Measurements from ENCODE around the gene RPS4Y2. TPM values are rescaled to one million over a fixed set of nuclear protein-coding genes. Genes with fewer than 3 reads are reported as not detected.

Gene RPS4Y2
- total and polyA plus RNA-seq, 2 donors (not counting 3 experiments of a cell fraction or from before 2014, with no cell fraction given), result not detected

DNA sequence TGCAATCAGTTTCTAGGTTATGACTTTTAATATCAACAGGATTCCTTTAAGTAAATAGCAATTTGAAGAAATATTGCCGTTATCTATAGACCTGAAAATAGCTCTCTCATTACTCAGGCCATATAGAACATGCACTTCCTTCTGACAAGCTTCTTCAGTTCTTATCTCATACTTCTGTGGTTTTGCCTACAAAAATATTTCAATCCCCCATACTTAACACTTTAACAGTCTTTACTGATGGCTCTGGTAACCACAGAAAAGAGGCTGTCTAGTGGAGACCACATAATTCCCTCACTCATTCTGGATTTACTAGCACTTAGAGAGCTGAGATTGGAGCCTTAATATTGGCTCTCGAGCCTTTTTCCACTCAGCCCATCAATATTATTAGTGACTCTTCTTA, 46.8 kb downstream of the RPS4Y2 start:
- H3K36me3 ChIP-seq (ENCODE audit: control insufficient read depth in 2 of 2, extremely low read depth in 1 of 2, insufficient read depth in 2 of 2, low read length in 2 of 2), result no peaks in the 10 kb centered on the region
- FAIRE-seq, result no peak
- ChIA-PET CTCF (no interaction called here), POLR2A (no interaction called here)
- no peak overlapping the region for H3K9ac ChIP-seq (replicated peaks; ENCODE audit: extremely low read depth, insufficient read depth, low read length)
- H3K4me2 ChIP-seq (ENCODE audit: insufficient read depth, low read length), result no peak overlapping the region
- H3K79me2 ChIP-seq (ENCODE audit: control insufficient read depth, insufficient read depth, low read length), result no peaks in the 10 kb centered on the region
- H3K9me3 ChIP-seq (replicated peaks; ENCODE audit: control insufficient read depth, insufficient read depth, low read length), result no peaks in the 10 kb centered on the region
- DNase-seq (ENCODE audit: low read depth, low spot score), result no peak
- no peaks in the 10 kb centered on the region for H3K27me3 ChIP-seq (ENCODE audit: control insufficient read depth in 2 of 2, insufficient read depth in 2 of 2, low read length in 2 of 2)
- no peaks in the 10 kb centered on the region for H4K20me1 ChIP-seq (replicated peaks; ENCODE audit: control insufficient read depth, extremely low read depth, insufficient read depth, low read length)
- H3K4me1 ChIP-seq (ENCODE audit: control insufficient read depth, extremely low read depth, insufficient read depth, low read length), result no peaks in the 10 kb centered on the region
- BruUV-seq (replicated peaks), result no TSS peak
- no peak overlapping the region for H3K27ac ChIP-seq (ENCODE audit: insufficient read depth, low read depth, low read length)
- intact Hi-C loops (cut with micrococcal nuclease) (no loop called here), dilution Hi-C loops (cut with MboI; ENCODE audit: extremely low pct_ligation_motif_present, low sequenced_read_pairs) (no loop called here)
- TF ChIP-seq FOS (IDR thresholded peaks at IDR 0.05; ENCODE audit: borderline replicate concordance, insufficient read depth, low read length), result no peak
- TF ChIP-seq MYC (IDR thresholded peaks at IDR 0.05; ENCODE audit: low read depth, low read length), result no peak
- no peak for TF ChIP-seq POLR2AphosphoS5 (IDR thresholded peaks at IDR 0.05; ENCODE audit: insufficient read depth, low read depth, low read length)
- TF ChIP-seq POLR2A (IDR thresholded peaks at IDR 0.05; ENCODE audit: low read depth, low read length), result no peak
- TF ChIP-seq, protein P1, sequence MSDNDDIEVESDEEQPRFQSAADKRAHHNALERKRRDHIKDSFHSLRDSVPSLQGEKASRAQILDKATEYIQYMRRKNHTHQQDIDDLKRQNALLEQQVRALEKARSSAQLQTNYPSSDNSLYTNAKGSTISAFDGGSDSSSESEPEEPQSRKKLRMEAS (IDR thresholded peaks at IDR 0.05; ENCODE audit: insufficient read depth, insufficient read length), result no peak
- H2AFZ ChIP-seq (ENCODE audit: low read depth, low read length), result no peak overlapping the region
- H3K9me1 ChIP-seq (replicated peaks; ENCODE audit: control insufficient read depth, extremely low read depth, insufficient read depth, low read length), result no peaks in the 10 kb centered on the region
- no peak overlapping the region for H3K4me3 ChIP-seq (replicated peaks in 1 of 3; ENCODE audit: insufficient read depth in 1 of 3, low read depth in 1 of 3, low read length in 3 of 3)

DNA sequence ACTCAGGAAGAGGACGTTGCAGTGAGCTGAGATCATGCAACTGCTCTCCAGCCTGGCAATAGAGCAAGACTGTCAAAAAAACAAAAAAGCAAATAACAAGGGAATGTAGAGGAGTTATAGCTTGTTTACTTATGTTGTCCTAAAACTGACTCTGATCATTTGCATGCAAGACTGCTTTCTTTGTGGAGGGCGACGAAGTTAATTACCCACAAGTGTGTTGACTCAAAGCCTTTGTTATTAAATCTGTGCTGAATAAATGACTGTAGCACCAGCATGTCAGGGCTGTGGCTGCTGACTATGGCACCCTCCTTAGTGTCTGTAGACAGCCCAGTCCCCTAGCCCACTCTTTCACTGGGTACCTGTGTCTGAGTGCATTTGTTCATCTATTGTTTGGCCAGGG, 50.3 kb downstream of the RPS4Y2 start:
- BruUV-seq (replicated peaks), result no TSS peak
- CTCF ChIA-PET, result no interaction called here

More for the DNA sequence above, 50.3 kb downstream of the RPS4Y2 start:
- POLR2A ChIA-PET, result no interaction called here
- DNase-seq (ENCODE audit: low read depth, low spot score), result no peak
- intact Hi-C loops (cut with micrococcal nuclease), result no loop called here
- H3K4me2 ChIP-seq (ENCODE audit: insufficient read depth, low read length), result no peak overlapping the region
- no peak overlapping the region for H3K27ac ChIP-seq (ENCODE audit: insufficient read depth, low read depth, low read length)
- H3K27me3 ChIP-seq (ENCODE audit: control insufficient read depth in 2 of 2, insufficient read depth in 2 of 2, low read length in 2 of 2), result no peaks in the 10 kb centered on the region
- dilution Hi-C loops (cut with MboI; ENCODE audit: extremely low pct_ligation_motif_present, low sequenced_read_pairs), result no loop called here
- no peaks in the 10 kb centered on the region for H4K20me1 ChIP-seq (replicated peaks; ENCODE audit: control insufficient read depth, extremely low read depth, insufficient read depth, low read length)
- H3K4me1 ChIP-seq (ENCODE audit: control insufficient read depth, extremely low read depth, insufficient read depth, low read length), result no peaks in the 10 kb centered on the region
- H3K9me1 ChIP-seq (replicated peaks; ENCODE audit: control insufficient read depth, extremely low read depth, insufficient read depth, low read length), result no peaks in the 10 kb centered on the region
- TF ChIP-seq EZH2 (IDR thresholded peaks at IDR 0.05; ENCODE audit: borderline replicate concordance, low read depth, low read length, severe bottlenecking) (no peak), POLR2AphosphoS5 (IDR thresholded peaks at IDR 0.05; ENCODE audit: insufficient read depth, low read depth, low read length) (no peak)
- no peak overlapping the region for H3K9ac ChIP-seq (replicated peaks; ENCODE audit: extremely low read depth, insufficient read depth, low read length)
- FAIRE-seq, result no peak
- H2AFZ ChIP-seq (ENCODE audit: low read depth, low read length), result no peak overlapping the region
- no peaks in the 10 kb centered on the region for H3K9me3 ChIP-seq (replicated peaks; ENCODE audit: control insufficient read depth, insufficient read depth, low read length)
- H3K4me3 ChIP-seq (replicated peaks in 1 of 3; ENCODE audit: insufficient read depth in 1 of 3, low read depth in 1 of 3, low read length in 3 of 3), result no peak overlapping the region
- no peaks in the 10 kb centered on the region for H3K36me3 ChIP-seq (ENCODE audit: control insufficient read depth in 2 of 2, extremely low read depth in 1 of 2, insufficient read depth in 2 of 2, low read length in 2 of 2)
- H3K79me2 ChIP-seq (ENCODE audit: control insufficient read depth, insufficient read depth, low read length), result no peaks in the 10 kb centered on the region
